GM18909 (cell line): ENCODE measurements around the gene SLIT3.
A peak's percentile ranks its signal among the peaks of the same experiment; 100 is the strongest.

Experiments
- ATAC-seq: cut with Tn5 transposase; IDR thresholded peaks from one replicate; pipeline ENCODE4 v1.9.1; 2021; ENCODE audit warnings: mild to moderate bottlenecking; ENCODE audit not compliant: unreplicated experiment, poor library complexity

The SLIT3 gene

DNA sequence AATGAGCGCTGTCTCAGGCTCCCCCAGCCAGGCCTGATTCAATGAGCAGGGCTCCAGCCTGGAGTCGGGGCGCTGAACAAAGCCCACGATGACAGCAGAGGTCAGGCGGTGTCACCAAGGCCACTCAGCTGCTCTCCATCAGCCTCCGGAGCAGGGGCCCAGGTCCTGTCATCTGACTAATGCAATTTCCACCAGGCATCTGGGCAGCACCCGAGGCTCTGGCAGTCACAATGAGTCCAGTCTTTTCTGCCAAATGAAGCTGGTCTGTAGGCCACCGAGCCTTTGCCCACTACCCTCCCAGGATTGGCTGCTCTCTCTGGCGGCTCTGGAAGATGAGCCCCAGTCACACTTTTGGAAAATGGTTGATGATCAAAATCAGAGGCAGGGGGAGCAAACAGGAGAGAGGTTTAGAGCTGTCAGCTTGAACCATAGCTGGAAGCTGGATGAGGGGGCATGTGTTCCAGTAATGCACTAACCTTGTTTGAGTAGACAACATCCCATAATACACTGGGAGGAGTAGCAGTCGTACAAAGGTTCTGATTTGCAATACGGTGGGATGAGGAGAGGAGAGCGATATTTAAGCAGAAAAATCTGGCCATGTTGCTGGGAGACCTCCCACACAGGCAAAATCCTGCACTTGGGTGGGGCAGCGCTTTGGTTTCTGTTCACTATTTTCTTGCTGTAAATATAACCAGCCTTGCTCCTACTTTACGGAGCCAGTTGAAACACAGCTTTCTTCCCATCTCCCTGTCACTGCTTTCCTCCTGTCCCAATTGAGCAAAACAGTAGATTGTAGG lies 415.4 kb downstream of the SLIT3 start:
- no peak for ATAC-seq

DNA sequence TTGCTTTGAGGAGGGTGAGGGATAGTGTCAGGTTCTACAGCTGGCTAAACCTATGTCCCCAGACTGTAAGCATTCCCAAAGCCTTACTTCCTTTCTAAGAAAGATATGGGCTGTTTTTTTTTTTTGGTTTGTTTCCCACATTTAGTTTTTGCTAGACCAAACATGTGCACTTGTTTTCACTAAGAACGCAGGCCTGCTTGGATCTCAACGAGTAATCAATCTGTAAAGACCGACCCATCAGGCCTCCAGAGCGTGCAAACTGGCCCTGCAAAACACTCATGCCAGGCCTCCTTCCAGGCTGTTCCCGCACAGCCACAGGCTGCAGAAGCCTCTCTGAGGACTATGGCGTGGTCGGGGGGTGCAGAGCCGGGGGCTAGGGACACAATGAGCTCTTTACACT lies 416.9 kb downstream of the SLIT3 start:
- ATAC-seq: no peak

DNA sequence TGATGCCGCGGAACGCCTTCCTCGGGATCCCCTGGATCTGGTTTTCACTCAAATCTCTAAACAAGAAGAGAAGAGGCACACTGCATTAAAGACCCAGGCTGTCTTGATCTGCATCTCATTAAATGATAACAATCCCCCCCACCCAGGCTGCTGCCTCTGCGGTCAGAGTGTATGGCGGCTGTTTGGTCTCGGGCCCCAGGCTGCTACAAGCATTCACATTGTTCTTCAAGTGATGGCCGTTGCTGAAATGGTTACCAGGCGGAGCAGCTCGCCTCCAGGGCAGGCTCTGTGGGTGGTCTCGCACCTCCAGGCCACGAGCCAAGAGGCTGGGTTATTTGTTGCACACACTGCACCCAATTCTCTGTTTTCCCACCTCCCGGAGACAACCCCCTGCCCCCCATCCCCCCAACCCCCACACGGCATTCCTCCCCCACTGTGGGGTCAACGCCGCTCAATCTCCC lies 417.6 kb downstream of the SLIT3 start:
- ATAC-seq: no peak

DNA sequence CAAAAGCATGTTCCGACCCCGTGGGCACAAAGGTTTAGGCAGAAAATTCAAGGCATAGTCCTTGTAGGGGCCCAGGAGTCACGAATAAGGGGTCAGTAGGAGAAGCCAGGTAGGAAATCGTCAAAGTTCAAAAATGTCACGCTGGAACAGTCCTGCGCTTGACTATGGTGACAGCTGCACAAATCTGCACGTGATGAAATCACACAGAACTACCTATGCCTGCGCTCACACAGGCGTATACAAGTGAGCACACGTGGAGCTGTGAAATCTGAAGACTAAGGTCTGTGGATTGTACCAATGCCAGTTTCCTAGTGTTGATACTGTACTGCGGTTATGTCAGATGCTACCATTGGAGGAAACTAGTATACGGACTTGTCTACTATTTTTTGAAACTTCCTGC lies 418.7 kb downstream of the SLIT3 start:
- no peak for ATAC-seq

GRCh38 chr5:168881427-168882149 lies 419.4 kb downstream of the SLIT3 start:
- no peak for ATAC-seq

GRCh38 chr5:168879929-168880328 lies 421.0 kb downstream of the SLIT3 start:
- ATAC-seq: peak; percentile 98

- no peak for ATAC-seq
Measured at GRCh38 chr5:168879331-168879730, 421.6 kb downstream of the SLIT3 start.

DNA sequence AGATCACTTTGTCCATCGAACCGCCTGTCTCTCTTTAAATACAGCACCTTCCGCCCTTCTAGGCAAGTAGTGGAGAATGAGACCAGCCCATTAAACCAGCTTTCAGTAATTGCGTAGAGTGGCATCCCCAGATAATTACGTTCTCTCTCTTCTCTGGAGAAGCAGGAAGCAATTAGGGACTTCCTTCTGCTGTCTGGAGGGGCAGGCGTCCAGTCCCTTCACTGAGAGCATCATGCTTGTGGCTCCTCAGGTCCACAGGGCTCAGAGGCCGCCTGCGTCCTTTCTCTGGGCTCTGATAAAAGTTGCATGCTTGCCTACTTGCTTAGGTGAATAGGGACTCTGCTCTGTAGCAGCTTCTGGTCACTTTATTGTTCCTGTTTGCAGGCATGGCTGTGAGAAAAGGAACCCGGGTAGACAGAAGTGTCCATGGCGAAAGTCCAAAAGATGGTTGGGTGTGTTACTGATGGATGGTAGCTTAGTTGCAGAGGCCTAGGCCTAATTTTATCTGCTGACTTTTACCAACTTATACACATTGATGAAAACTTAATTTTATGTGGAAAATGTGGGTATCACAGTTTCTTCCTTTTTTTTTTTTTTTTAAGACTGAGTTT lies 422.7 kb downstream of the SLIT3 start:
- ATAC-seq: no peak

- ATAC-seq: no peak
Measured at GRCh38 chr5:168877132-168877892, 423.6 kb downstream of the SLIT3 start.

- ATAC-seq: no peak
Measured at GRCh38 chr5:168876419-168876818, 424.5 kb downstream of the SLIT3 start.

GRCh38 chr5:168875832-168876231 lies 425.1 kb downstream of the SLIT3 start:
- ATAC-seq: no peak

GRCh38 chr5:168874713-168875380 lies 426.1 kb downstream of the SLIT3 start:
- ATAC-seq: no peak

DNA sequence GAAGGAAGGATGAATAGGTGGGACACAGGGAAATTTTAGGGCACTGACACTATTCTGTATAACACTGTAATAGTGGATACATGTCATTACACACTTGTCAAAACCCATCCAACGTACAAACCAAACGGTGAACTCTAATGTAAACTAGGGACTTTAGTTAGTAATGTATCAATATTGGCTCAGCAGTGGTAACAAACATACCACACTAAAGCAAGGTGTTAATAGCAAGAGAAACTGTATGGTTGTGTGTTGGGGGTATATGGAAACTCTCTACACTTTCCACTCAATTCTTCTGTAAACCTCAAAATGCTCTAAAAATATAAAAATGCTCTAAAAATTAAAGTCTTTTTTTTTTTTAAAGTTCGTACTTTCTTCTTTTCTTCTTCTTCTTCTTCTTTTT lies 428.7 kb downstream of the SLIT3 start:
- ATAC-seq: no peak

- ATAC-seq: no peak
Measured at GRCh38 chr5:168870910-168871309, 430.0 kb downstream of the SLIT3 start.

DNA sequence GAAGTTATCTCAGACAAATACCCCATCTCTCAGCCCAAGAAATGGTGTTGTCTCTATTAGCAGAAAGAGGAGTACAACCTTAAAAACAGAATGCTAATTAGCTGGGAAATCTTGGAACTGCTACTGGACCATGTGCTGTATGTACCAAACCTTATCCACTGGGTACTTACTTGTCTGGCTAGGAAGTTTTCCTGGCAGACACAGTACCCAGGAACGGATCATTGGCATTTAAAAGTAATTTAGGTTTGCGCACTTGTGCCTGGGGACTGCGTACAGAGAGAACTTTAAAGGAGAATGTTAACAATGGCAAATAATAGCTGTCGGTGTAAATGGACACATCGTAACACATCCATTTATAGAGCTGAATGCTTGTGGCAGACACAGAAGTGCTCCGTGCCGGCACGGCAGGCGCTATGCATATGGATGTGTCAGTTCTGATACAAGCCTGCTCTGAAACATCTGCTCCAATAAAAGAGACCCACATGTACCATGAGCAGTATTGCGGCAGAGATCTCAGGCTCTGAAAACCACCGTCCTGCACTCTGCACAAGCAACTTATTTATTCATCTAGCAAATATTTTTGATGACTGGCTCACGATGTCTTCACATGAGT lies 431.2 kb downstream of the SLIT3 start:
- no peak for ATAC-seq

- no peak for ATAC-seq
Measured at GRCh38 chr5:168867241-168867640, 433.7 kb downstream of the SLIT3 start.

GRCh38 chr5:168865968-168866367 lies 435.0 kb downstream of the SLIT3 start:
- ATAC-seq: no peak

DNA sequence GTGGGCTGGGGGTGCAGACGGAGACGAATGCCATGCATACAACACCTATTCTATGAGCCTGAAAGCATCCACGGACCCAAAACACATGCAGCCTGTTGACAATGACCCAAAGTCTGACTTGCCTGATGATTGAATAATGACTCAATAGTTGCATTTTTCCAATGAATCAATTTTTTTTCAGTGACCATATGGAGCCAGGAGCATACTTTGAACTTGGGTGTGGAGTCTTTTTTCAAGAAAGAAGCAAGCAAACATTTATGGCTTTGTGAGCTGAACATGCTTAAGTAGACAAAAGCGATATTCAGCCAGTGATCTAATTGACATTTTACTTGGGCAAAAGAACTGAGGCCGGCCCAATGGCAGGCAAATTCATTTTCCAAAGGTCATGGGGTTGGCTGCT lies 437.9 kb downstream of the SLIT3 start:
- no peak for ATAC-seq

GRCh38 chr5:168860503-168860902 lies 440.4 kb downstream of the SLIT3 start:
- ATAC-seq: no peak

GRCh38 chr5:168860081-168860480 lies 440.9 kb downstream of the SLIT3 start:
- no peak for ATAC-seq
